GM12878 (cell line): ENCODE measurements around the gene MGST3. TPM values are rescaled to one million over a fixed set of nuclear protein-coding genes. Genes with fewer than 3 reads are reported as not detected.

Experiments used
- ATF3 ChIP-seq: IDR thresholded peaks from 2 replicates; pipeline ENCODE4 v1.6.1; 2011; ENCODE audit warnings: low read depth, mild to moderate bottlenecking, low read length, moderate library complexity, borderline replicate concordance; ENCODE audit errors: extremely low read depth
- CHD1 ChIP-seq: IDR thresholded peaks from 2 replicates; pipeline ENCODE4 v1.6.1; 2012; ENCODE audit warnings: low read depth, low read length, improper control_type of control experiment
- DPF2 ChIP-seq: fragments of 450-650 bp; IDR thresholded peaks from 2 replicates; pipeline ENCODE4 v1.6.1; 2017; ENCODE audit warnings: mild to moderate bottlenecking
- ESRRA ChIP-seq: IDR thresholded peaks from 2 replicates; pipeline ENCODE4 v1.6.1; 2012; ENCODE audit warnings: mild to moderate bottlenecking, low read length, improper control_type of control experiment
- EZH2 ChIP-seq: IDR thresholded peaks from 2 replicates; pipeline ENCODE4 v1.6.1; 2012; ENCODE audit warnings: low read depth, mild to moderate bottlenecking, control low read depth, inconsistent platforms, low read length, borderline replicate concordance; ENCODE audit not compliant: control insufficient read depth
- FOXM1 ChIP-seq: IDR thresholded peaks from 2 replicates; pipeline ENCODE4 v1.6.1; 2012; ENCODE audit warnings: low read depth, mild to moderate bottlenecking, inconsistent platforms, low read length, moderate library complexity
- JUNB ChIP-seq: IDR thresholded peaks from 2 replicates; pipeline ENCODE4 v1.6.1; 2016; ENCODE audit warnings: antibody characterized with exemption, mild to moderate bottlenecking
- KAT2A ChIP-seq: conservative IDR thresholded peaks from 2 replicates; pipeline ENCODE4 v1.6.1; 2011; ENCODE audit warnings: low read depth, low read length; ENCODE audit not compliant: control insufficient read depth
- KLF5 ChIP-seq: fragments of 450-650 bp; IDR thresholded peaks from 2 replicates; pipeline ENCODE4 v1.6.1; 2014; ENCODE audit warnings: mild to moderate bottlenecking; ENCODE audit not compliant: partially characterized antibody
- PAX5 ChIP-seq: IDR thresholded peaks from 2 replicates; pipeline ENCODE4 v1.6.1; 2011; ENCODE audit warnings: low read depth, low read length, borderline replicate concordance
- POLR2A ChIP-seq: IDR thresholded peaks from 2 replicates; pipeline ENCODE4 v1.6.1; 2011; ENCODE audit warnings: low read depth, mild to moderate bottlenecking, low read length
- RAD21 ChIP-seq: IDR thresholded peaks from 2 replicates; pipeline ENCODE4 v1.6.1; 2011; ENCODE audit warnings: mild to moderate bottlenecking, low read depth, low read length, moderate library complexity; ENCODE audit not compliant: insufficient read depth
- REST ChIP-seq: IDR thresholded peaks from 2 replicates; pipeline ENCODE4 v1.6.1; 2012; ENCODE audit warnings: mild to moderate bottlenecking, low read depth, low read length
- RUNX3 ChIP-seq: IDR thresholded peaks from 2 replicates; pipeline ENCODE4 v1.6.1; 2012; ENCODE audit warnings: low read length, inconsistent platforms
- SMAD5 ChIP-seq: IDR thresholded peaks from 2 replicates; pipeline ENCODE4 v1.6.1; 2016; ENCODE audit warnings: antibody characterized with exemption, low read depth
- SMC3 ChIP-seq: IDR thresholded peaks from 2 replicates; pipeline ENCODE4 v1.6.1; 2011; ENCODE audit warnings: low read length, improper control_type of control experiment, borderline replicate concordance
- STAT1 ChIP-seq: fragments of 450-650 bp; conservative IDR thresholded peaks from 2 replicates; pipeline ENCODE4 v1.6.1; 2014; ENCODE audit warnings: antibody characterized with exemption, mild to moderate bottlenecking
- TCF3 ChIP-seq: IDR thresholded peaks from 2 replicates; pipeline ENCODE4 v1.6.1; 2012; ENCODE audit warnings: low read depth, mild to moderate bottlenecking, low read length, borderline replicate concordance; ENCODE audit not compliant: insufficient read depth
- USF1 ChIP-seq: IDR thresholded peaks from 2 replicates; pipeline ENCODE4 v1.6.1; 2011; ENCODE audit warnings: borderline replicate concordance, low read depth, mild to moderate bottlenecking, moderate library complexity, mixed read lengths, low read length; ENCODE audit not compliant: insufficient read depth; ENCODE audit errors: extremely low read length
- ZBTB4 ChIP-seq: fragments of 450-650 bp; formaldehyde crosslinking; IDR thresholded peaks from 2 replicates; pipeline ENCODE4 v1.4.0; 2022; ENCODE audit warnings: mild to moderate bottlenecking, moderate library complexity
- ZNF217 ChIP-seq: fragments of 450-650 bp; IDR thresholded peaks from 2 replicates; pipeline ENCODE4 v1.6.1; 2017; ENCODE audit warnings: antibody characterized with exemption, mild to moderate bottlenecking
- ZNF24 ChIP-seq: fragments of 450-650 bp; IDR thresholded peaks from 2 replicates; pipeline ENCODE4 v1.6.1; 2017; ENCODE audit warnings: antibody characterized with exemption, mild to moderate bottlenecking
- ZNF274 ChIP-seq: IDR thresholded peaks from one replicate; pipeline ENCODE4 v1.8.0; 2011; ENCODE audit not compliant: insufficient read length, insufficient read depth
- polyA plus RNA-seq, 11 experiments: library from polyadenylated mRNA; depleted of rRNA in 4 of 11; unstranded in 6 of 11; stranded (reverse) in 5 of 11; fragments of >200 nt; fragmentation: Nextera tagmentation in 4 of 11; fragmentation: Illumina TruSeq in 1 of 11; extraction: Ambion mirVana in 4 of 11; extraction: Trizol in 1 of 11; gene quantifications; 1 replicate in 1 of 11; 2 replicates in 10 of 11; pipeline versions ENCODE4 v1.2.1 to v1.2.3, GENCODE V29; 2011 to 2016; ENCODE audit warnings: inconsistent platforms in 2 of 11, missing spikeins in 2 of 11, low read depth in 1 of 11
- total RNA-seq, 4 experiments: library from RNA; depleted of rRNA in 3 of 4; stranded (reverse); fragments of >200 nt in 3 of 4; fragmentation: Illumina TruSeq in 1 of 4; extraction: Trizol in 1 of 4; gene quantifications; 2 replicates each; pipeline versions ENCODE4 v1.2.1 to v1.2.3, GENCODE V29; 2013 to 2021

Gene MGST3
- total and polyA plus RNA-seq, 10 of the 15 experiments (the other 5 are each of a cell fraction or from before 2014, with no cell fraction given): 37.3 to 145 (median 68.8) TPM

- TF ChIP-seq ZBTB4 (CRISPR knock-in tag): no peak
- 0 out of 2 replicates have a peak, but pooled peaks have one; percentile 19 for TF ChIP-seq TCF3
- no peak for TF ChIP-seq ZNF274
- TF ChIP-seq KAT2A: no peak
- TF ChIP-seq ESRRA: no peak
- TF ChIP-seq FOXM1: no peak
- TF ChIP-seq PAX5: 0 out of 2 replicates have a peak, but pooled peaks have one; percentile 16
- TF ChIP-seq SMAD5: peak; percentile 78
- TF ChIP-seq RAD21: no peak
- TF ChIP-seq EZH2: no peak
- no peak for TF ChIP-seq SMC3
- no peak for TF ChIP-seq ATF3
- TF ChIP-seq KLF5: peak; percentile 34
- no peak for TF ChIP-seq RUNX3
- TF ChIP-seq POLR2A: peak; percentile 95
- TF ChIP-seq DPF2: peak; percentile 64; the same call in 1 of the 2 replicates
- 0 out of 2 replicates have a peak, but pooled peaks have one; percentile 3 for TF ChIP-seq ZNF217
- TF ChIP-seq REST: 0 out of 2 replicates have a peak, but pooled peaks have one; percentile 3
- TF ChIP-seq STAT1: no peak
- no peak for TF ChIP-seq ZNF24
- TF ChIP-seq USF1: no peak
- TF ChIP-seq CHD1: no peak
- TF ChIP-seq JUNB: no peak
Measured at GRCh38 chr1:165697881-165698760, 67.1 kb downstream of the MGST3 start, which contains the start of gene ALDH9A1 (continued).
